Heart left ventricle (tissue), 16 donors: ENCODE results near the gene SAP30L. TPM values are rescaled to one million over a fixed set of nuclear protein-coding genes. Genes with fewer than 3 reads are reported as not detected.

Experiments used
- ATAC-seq, 4 donors: fragments of 200-7000 bp; cut with Tn5 transposase; one replicate each; pipeline ENCODE4 v1.9.1; 2020 to 2022; ENCODE audit warnings: moderate library complexity in 4 of 4, mild to moderate bottlenecking in 3 of 4, moderate number of reproducible peaks in 1 of 4
- DNase-seq, 5 donors: peaks; one replicate each; pipeline ENCODE4 v3.0.0-alpha.2; 2020
- H3K27ac ChIP-seq, 12 donors: fragments of 200-600 bp; sonication (generic) in 4 of 12; one replicate each; pipeline versions ENCODE4 v1.5.0 to v1.8.0; 2016 to 2022; ENCODE audit warnings: mild to moderate bottlenecking in 2 of 12
- H3K27me3 ChIP-seq, 9 donors: fragments of 200-600 bp; sonication (generic) in 2 of 9; one replicate each; pipeline versions ENCODE4 v1.5.1 to v1.8.0; 2016 to 2022; ENCODE audit warnings: mild to moderate bottlenecking in 3 of 9
- H3K36me3 ChIP-seq, 9 donors: fragments of 200-600 bp; sonication (generic) in 2 of 9; one replicate each; pipeline versions ENCODE4 v1.5.0 to v1.8.0; 2018 to 2022; ENCODE audit warnings: mild to moderate bottlenecking in 2 of 9
- H3K4me1 ChIP-seq, 12 donors: fragments of 200-600 bp; sonication (generic) in 4 of 12; one replicate each; pipeline versions ENCODE4 v1.5.0 to v1.8.0; 2016 to 2022; ENCODE audit warnings: mild to moderate bottlenecking in 3 of 12
- H3K4me3 ChIP-seq, 12 donors: fragments of 200-600 bp; sonication (generic) in 4 of 12; one replicate each; pipeline versions ENCODE4 v1.5.0 to v1.8.0; 2017 to 2022; ENCODE audit warnings: mild to moderate bottlenecking in 9 of 12, moderate library complexity in 4 of 12
- H3K9me3 ChIP-seq, 12 donors: fragments of 200-600 bp; sonication (generic) in 4 of 12; one replicate each; pipeline versions ENCODE4 v1.5.0 to v1.8.0; 2016 to 2022; ENCODE audit warnings: mild to moderate bottlenecking in 1 of 12
- POLR2A ChIP-seq, 2 donors: fragments of 450-650 bp; IDR thresholded peaks; one replicate each; pipeline ENCODE4 v1.6.1; 2017; ENCODE audit warnings: antibody characterized with exemption in 2 of 2, mild to moderate bottlenecking in 2 of 2, moderate library complexity in 2 of 2
- WGBS, 4 donors: extraction: QIAGEN DNeasy Blood & Tissue Kit in 2 of 4; methylation state at CpG; one replicate each; pipeline versions ENCODE4 v1.1.5 to v1.1.7; 2013 to 2018; 5-methylcytosine and 5-hydroxymethylcytosine counted together
- intact Hi-C, 10 donors: fragments of 100-400 bp; cut with DNase I; formaldehyde crosslinking; loops; one replicate each; pipeline versions ENCODE4 v1.11.1 to v1.14.2; 2022
- polyA plus RNA-seq, 2 donors: library from polyadenylated mRNA; stranded (reverse); fragments of 200-250 nt; gene quantifications; one replicate each; pipeline ENCODE4 v1.2.3, GENCODE V29; 2013
- total RNA-seq, 9 donors: library from RNA; depleted of rRNA in 2 of 9; stranded (reverse); fragments of >200 nt in 2 of 9; fragmentation: NEBNext Ultra II Directional in 3 of 9; extraction: Animal tissue kit (Norgen Biotek cat#: 25700) in 3 of 9; gene quantifications; one replicate each; pipeline versions ENCODE4 v1.1.0 to v1.2.4, GENCODE V29; 2016 to 2023
- TF ChIP-seq, protein P1 (sequence below), 12 donors: fragments of 200-600 bp; sonication (generic) in 4 of 12; IDR thresholded peaks; one replicate each; pipeline versions ENCODE4 v1.5.0 to v1.8.0; 2018 to 2022; ENCODE audit warnings: antibody characterized with exemption in 12 of 12, mild to moderate bottlenecking in 5 of 12
- donor health status: ischemic (EF 13 %, LVEDD 7.1; RV severe dilation, severe dysfunction).
- donor health status: healthy with polysubstance abuse.
- donor health status: DM: no; HTN: yes; CAD: no.
- donor health status: DM: no; HTN: no; CAD: no.
- donor health status: ischemic (EF 25% LVEDD 6.9; RV normal size, moderate dysfunction).
- donor health status: ischemic (EF 25% LVEDD 5.7; RV mildly dilated, moderate dysfunction).
- donor health status: healthy.
- donor health status: DM: yes; HTN: yes; CAD: no.
- donor health status: ischemic (EF 35%, LVEDD 5.7; RV mildly dilated, moderate dysfunction).
- donor health status: nonischemic (EF 11% LVEDD 7.7; RV severe dilation, severe dysfunction).
- donor health status: DM: yes; HTN: yes; CAD: no.
- donor health status: PGD.
- donor health status: ischemic (EF 29% LVEDD 5.4; RV normal size, mild dysfunction).
- donor health status: nonischemic (EF 23%, LVEDD 6.1; RV moderate dilation, normal function).

SAP30L gene
- total and polyA plus RNA-seq, 11 donors = 19.7 to 55.5 (median 37.4) TPM

DNA sequence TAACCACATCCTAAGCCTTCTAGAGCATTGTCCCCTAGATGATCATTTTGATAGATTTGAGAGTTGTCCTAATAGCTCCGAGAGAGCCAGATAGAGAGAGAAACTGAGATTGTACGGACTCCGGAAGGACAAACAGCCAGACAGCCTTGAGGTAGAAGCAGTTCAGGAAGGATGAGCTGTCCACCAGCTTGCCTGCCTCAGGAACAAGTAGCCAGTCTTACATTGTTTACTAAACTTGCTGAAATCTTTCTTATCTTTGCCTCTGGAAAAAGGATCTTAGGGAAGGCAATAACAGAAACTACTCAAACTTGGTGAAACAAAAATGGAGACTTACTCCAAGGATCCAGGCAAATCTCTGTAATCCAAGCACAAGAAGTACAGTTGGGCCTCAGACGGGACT is 39.0 kb upstream of the SAP30L start:
- Histone ChIP-seq H3K4me1 (peaks cover 0 to 13% (median 8%) of the 10 kb centered on the region in 12 donors), H3K9me3 (no peaks in the 10 kb centered on the region), H3K4me3 (no peak overlapping the region), H3K27me3 (no peaks in the 10 kb centered on the region), H3K27ac (no peak overlapping the region), H3K36me3 (peaks cover 0 to 27% (median 8%) of the 10 kb centered on the region in 9 donors)
- 94 to 96% (median 95%) methylated on average over 4 of the region's 4 CpGs for WGBS, 4 donors
- DNase-seq (no peak), ATAC-seq (no peak)
- intact Hi-C loops = loop anchor here in 6 of 10 donors (5.0 to 10.0 kb wide), 7 partner anchors 72 to 432 kb away; partner anchors contain the start of gene GALNT10 (in 1 of the 6)
- no peak for TF ChIP-seq POLR2A (IDR thresholded peaks at IDR 0.05)
- TF ChIP-seq, protein P1, sequence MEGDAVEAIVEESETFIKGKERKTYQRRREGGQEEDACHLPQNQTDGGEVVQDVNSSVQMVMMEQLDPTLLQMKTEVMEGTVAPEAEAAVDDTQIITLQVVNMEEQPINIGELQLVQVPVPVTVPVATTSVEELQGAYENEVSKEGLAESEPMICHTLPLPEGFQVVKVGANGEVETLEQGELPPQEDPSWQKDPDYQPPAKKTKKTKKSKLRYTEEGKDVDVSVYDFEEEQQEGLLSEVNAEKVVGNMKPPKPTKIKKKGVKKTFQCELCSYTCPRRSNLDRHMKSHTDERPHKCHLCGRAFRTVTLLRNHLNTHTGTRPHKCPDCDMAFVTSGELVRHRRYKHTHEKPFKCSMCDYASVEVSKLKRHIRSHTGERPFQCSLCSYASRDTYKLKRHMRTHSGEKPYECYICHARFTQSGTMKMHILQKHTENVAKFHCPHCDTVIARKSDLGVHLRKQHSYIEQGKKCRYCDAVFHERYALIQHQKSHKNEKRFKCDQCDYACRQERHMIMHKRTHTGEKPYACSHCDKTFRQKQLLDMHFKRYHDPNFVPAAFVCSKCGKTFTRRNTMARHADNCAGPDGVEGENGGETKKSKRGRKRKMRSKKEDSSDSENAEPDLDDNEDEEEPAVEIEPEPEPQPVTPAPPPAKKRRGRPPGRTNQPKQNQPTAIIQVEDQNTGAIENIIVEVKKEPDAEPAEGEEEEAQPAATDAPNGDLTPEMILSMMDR (IDR thresholded peaks at IDR 0.05) = no peak

DNA sequence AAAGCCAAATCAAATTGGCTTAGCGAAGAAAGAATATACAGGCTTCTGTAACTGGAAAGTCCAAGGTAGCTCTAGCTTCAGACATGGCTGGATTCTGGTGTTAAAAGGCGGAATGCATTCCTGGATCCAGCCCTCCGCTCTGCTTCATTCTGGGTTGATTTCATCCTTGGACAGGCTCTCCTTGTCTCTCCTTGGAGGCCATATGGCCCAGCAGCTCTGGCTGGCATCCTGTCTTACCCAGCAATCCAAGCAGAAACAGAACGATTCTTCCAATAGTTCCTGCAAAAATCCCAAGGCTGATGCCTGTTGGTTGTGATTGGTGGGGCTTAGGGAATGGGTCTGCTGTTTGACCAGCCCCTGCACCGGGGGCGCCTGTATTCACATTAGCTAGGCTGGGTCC is 37.0 kb upstream of the SAP30L start:
- WGBS, 4 donors = 87 to 94% (median 89%) methylated on average over 6 of the region's 6 CpGs
- intact Hi-C loops = loop anchor here in 6 of 10 donors (5.0 to 10.0 kb wide), 7 partner anchors 74 to 434 kb away; partner anchors contain the start of gene GALNT10 (in 1 of the 6)
- Histone ChIP-seq H3K4me3 (no peak overlapping the region), H3K4me1 (peaks cover 0 to 13% (median 8%) of the 10 kb centered on the region in 12 donors), H3K27me3 (no peaks in the 10 kb centered on the region), H3K36me3 (peaks cover 0 to 46% (median 19%) of the 10 kb centered on the region in 9 donors), H3K27ac (no peak overlapping the region), H3K9me3 (no peaks in the 10 kb centered on the region)
- TF ChIP-seq POLR2A (IDR thresholded peaks at IDR 0.05) = no peak
- TF ChIP-seq, protein P1 (IDR thresholded peaks at IDR 0.05) = no peak
- no peak for ATAC-seq
- DNase-seq = no peak

GRCh38 chr5:154409230-154409840 is 36.5 kb upstream of the SAP30L start:
- H3K4me1 ChIP-seq = peaks cover 0 to 13% (median 8%) of the 10 kb centered on the region in 12 donors
- intact Hi-C loops = loop anchor here in 6 of 10 donors (5.0 to 10.0 kb wide), 7 partner anchors 75 to 435 kb away; partner anchors contain the start of gene GALNT10 (in 1 of the 6)
- no peak for DNase-seq
- no peak for ATAC-seq
- no peaks in the 10 kb centered on the region for H3K9me3 ChIP-seq
- 93 to 95% (median 94%) methylated on average over 15 of the region's 15 CpGs for WGBS, 4 donors
- H3K27ac ChIP-seq = no peak overlapping the region
- H3K36me3 ChIP-seq = peaks cover 0 to 51% (median 22%) of the 10 kb centered on the region in 9 donors
- TF ChIP-seq POLR2A (IDR thresholded peaks at IDR 0.05) = no peak
- TF ChIP-seq, protein P1 (IDR thresholded peaks at IDR 0.05) = no peak
- no peak overlapping the region for H3K4me3 ChIP-seq
- no peaks in the 10 kb centered on the region for H3K27me3 ChIP-seq

DNA sequence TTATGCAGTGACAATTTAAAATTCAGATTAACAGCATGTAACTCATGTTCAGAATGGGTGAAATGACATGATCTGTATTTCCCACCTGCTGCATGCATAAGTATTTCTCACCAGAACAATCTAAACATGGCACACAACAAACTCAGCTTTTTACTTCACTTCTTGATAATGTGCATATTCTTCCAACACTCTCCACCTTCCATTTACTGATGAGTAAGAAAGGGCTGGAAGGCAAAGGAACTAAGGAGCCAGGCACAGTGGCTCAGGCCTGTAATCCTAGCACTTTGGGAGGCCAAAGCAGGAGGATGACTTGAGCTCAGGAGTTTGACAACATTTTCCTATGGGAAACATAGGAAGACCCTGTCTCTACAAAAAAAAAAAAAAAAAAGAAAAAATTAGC is 35.8 kb upstream of the SAP30L start:
- H3K4me1 ChIP-seq = peaks cover 0 to 8% (median 5%) of the 10 kb centered on the region in 12 donors
- no peaks in the 10 kb centered on the region for H3K9me3 ChIP-seq
- H3K4me3 ChIP-seq = no peak overlapping the region
- no peak overlapping the region for H3K27ac ChIP-seq
- intact Hi-C loops = no loop called here
- no peak for ATAC-seq
- TF ChIP-seq, protein P1 (IDR thresholded peaks at IDR 0.05) = no peak
- TF ChIP-seq POLR2A (IDR thresholded peaks at IDR 0.05) = no peak
- H3K36me3 ChIP-seq = peaks cover 0 to 58% (median 28%) of the 10 kb centered on the region in 9 donors
- no peak for DNase-seq
- no peaks in the 10 kb centered on the region for H3K27me3 ChIP-seq
